ENCODE results near the gene CBX8. TPM values are rescaled to one million over a fixed set of nuclear protein-coding genes. Genes with fewer than 3 reads are reported as not detected.

CBX8 gene
- total RNA-seq, 1 donor from 2014 or later, result 1.4 TPM

DNA sequence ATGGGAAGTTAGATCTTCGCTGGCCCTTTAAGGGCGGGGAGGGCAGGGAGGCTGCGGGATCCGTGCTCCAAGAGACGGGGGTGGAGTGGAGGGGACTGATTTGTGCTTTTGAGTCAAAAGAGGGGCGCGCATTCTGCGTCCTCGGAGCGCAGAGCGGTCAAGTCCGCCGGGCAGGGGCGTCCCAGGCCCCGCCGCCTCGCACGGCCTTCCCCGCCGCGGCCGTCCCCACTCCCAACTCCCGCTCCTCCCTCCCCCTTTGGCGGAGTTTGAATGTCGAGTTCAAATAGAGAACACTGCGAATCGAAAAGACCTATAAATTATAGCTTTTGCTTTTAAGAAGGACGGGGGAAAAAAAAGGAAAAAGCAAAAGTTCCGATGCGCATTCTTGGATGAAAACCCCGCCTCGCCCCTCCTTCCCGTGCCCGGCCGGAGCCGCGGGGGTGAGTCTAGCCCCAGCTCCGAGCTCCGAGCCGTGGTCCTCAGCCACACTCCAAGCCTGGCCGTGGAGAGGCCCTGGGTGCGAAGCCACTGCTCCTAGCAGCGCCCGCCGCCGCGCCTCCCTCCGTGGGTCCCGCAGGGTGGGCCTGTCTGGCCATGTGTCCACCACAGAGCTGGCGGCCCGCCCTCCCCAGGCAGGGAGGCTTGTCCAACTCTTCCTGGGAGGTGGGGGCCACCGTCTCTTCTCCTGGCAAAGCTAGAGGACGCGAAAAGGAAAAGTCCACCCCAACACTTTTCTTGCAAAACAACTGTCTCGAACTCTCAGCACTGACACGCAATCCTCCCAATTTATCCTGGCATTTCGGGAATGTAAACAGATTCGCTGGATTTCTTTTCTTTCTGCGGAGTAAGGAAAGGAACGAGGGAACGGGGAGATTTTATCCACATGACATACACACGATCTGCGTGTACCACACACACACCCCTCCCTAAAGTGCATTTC is 3.6 kb downstream of the CBX8 start:
- DNase-seq (ENCODE audit: low read depth in 2 of 2), result no peak

GRCh38 chr17:79792341-79792871 is 4.5 kb downstream of the CBX8 start:
- no peak for DNase-seq (ENCODE audit: low read depth in 2 of 2)

- DNase-seq (ENCODE audit: low read depth in 2 of 2), result no peak
Observed at GRCh38 chr17:79791735-79792161, 5.1 kb downstream of the CBX8 start.

- DNase-seq (ENCODE audit: low read depth in 2 of 2), result no peak
Observed at GRCh38 chr17:79790805-79791734, 5.8 kb downstream of the CBX8 start.

- DNase-seq (ENCODE audit: low read depth in 2 of 2), result peak in 1 of 2 donors; percentile 41
Observed at GRCh38 chr17:79789943-79790804, 6.7 kb downstream of the CBX8 start.

DNA sequence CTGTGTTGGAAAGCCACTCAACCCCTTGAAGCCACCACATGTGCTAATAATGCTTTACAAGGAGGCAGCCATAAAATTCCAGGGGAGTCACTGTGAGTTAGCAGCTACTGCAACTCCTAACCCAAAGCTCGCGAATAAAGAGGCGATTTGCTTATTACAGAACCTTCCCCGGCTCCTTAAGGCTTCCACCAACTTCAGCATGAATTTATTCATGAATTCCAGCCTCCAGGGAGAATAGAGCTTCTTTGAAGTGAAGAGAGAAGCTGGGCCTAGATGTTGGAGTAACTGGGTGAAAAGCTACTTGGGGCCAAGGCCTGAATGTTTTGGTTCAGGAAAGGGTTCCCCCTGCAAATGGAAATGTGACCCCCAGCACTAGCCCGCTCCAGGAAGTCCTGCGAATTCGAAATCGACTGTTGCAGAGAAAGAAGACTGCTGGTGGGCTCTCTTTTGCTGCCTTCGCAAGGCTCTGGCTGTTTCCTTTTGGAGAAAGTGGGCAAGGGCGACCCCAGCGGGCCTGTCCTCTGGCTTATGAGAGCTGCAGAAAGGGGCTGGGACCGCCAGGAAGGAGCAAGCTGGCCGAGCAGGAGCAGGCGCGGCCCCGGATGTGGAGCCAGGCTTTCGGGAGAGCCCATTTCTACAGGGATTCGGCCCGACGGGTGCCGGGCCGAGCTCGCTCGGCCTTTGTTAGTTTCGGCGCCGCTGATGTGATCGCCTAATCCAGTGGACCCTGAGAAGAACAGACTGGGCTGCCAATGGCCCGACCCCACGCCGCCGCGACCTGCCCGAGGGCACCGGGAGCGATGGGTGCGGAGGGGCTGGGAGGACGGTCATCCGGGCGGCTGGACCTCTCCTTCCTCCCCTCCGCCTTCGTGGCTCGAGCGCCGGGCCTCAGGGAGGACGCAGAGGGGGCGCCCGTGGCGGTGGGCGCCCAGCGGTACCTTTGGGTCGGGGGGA is 7.6 kb downstream of the CBX8 start:
- DNase-seq (ENCODE audit: low read depth in 2 of 2), result no peak

DNA sequence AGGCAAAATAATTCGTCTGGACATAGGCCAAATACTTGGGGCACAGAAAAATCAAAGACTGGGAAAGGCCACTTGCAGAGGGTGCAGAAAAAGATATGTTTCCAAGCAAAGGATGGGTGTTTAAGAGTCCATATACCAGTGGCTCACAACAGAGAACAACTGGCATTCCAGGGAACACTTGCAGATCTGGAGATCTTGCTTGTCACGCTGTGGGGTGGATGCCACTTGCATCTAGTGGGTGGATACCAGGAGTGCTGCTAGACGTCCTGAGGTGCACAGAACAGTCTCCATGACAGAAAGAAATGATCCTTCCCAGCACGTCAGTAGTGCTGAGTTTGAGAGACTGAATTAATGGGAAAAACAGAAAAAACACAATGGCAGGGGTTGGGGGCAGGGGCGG is 8.4 kb downstream of the CBX8 start:
- DNase-seq (ENCODE audit: low read depth in 2 of 2), result no peak

DNA sequence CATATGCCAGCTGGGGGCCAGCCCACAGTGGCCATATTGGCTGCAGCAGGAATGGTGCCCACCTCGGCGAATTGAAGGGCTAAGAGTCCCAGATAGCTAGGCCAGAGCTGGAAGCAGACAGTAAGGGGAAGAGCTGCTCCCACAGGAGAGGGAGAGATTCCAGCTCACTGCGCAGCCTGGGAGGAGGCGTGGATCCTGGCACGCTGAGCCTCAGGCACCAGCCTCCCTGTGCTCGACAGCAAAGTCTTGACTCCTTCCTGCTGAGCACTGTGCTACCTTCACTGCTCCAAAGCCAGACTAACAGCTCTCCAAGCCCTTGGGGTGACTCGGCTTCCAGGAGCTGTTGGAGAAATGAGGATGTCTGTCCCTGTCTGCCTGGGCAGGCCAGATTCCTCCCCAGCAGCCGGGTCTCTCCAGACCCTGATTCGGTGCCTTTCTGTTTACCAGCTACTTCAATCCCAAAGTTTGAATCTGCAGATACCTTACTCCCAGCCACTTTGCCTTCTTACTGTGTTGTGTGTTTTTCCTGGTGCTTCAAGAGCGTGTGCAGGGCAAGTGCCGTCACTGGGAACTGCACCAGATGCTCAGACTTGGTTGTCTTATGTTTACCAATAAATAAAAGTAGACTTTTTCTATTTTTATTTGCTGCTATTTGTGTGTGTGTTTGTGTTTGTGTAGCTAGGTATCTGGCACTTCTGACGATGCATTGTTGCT is 9.8 kb downstream of the CBX8 start:
- no peak for DNase-seq (ENCODE audit: low read depth in 2 of 2)

- no peak for DNase-seq (ENCODE audit: low read depth in 2 of 2)
Observed at GRCh38 chr17:79785900-79786810, 10.7 kb downstream of the CBX8 start.

DNA sequence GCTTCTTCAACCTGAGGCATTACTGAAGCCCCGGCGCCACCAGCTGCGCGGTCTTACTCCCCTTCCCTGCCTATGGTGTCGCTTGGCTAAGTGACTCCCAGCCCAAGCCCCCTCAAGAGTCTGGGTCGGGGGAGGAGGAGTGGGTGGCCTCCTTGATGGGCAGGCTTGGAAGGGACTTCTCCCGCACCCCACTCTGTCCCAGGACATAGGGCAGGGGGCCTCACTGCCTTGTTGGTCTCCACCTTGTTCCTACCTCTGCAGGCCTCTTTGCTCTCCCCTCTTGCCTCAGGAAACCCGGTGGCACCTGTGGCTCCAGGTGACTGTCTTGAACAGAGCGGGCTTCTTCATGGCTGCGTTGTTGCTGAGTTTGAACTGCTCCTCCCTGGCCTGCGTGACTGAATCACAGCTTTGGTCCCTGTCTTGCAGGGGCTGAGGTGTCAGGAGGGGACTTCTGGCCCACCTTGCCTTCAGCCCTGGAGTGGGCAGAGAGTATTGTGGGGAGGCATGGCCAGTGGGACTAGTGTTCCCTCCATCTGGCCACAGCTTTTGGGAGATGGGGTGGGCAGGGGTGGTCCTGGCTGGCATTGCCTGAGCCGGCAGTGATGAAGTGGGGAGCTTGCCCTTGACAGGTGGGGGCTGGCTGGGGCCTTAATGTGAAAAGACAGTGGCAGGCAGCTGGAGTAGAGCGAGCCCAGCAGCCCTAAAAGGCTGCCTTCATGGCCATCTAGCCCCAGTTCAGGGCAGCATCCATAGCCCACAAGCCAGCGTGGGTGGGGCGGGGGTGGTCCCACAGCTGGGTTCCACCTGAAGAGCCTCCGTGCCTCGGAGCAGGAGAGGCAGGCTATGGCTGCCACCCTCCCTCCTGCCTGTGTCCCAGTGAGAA is 11.6 kb downstream of the CBX8 start:
- DNase-seq (ENCODE audit: low read depth in 2 of 2), result no peak

DNA sequence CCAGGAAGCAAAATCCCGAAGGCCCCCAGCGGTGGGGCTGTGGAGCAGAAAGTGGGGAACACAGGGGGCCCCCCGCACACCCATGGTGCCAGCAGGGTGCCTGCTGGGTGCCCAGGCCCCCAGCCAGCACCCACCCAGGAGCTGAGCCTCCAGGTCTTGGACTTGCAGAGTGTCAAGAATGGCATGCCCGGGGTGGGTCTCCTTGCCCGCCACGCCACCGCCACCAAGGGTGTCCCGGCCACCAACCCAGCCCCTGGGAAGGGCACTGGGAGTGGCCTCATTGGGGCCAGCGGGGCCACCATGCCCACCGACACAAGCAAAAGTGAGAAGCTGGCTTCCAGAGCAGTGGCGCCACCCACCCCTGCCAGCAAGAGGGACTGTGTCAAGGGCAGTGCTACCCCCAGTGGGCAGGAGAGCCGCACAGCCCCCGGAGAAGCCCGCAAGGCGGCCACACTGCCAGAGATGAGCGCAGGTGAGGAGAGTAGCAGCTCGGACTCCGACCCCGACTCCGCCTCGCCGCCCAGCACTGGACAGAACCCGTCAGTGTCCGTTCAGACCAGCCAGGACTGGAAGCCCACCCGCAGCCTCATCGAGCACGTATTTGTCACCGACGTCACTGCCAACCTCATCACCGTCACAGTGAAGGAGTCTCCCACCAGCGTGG is 12.4 kb downstream of the CBX8 start:
- DNase-seq (ENCODE audit: low read depth in 2 of 2), result no peak

DNA sequence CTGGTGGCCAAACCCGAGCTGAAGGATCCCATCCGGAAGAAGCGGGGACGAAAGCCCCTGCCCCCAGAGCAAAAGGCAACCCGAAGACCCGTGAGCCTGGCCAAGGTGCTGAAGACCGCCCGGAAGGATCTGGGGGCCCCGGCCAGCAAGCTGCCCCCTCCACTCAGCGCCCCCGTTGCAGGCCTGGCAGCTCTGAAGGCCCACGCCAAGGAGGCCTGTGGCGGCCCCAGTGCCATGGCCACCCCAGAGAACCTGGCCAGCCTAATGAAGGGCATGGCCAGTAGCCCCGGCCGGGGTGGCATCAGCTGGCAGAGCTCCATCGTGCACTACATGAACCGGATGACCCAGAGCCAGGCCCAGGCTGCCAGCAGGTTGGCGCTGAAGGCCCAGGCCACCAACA is 13.0 kb downstream of the CBX8 start:
- DNase-seq (ENCODE audit: low read depth in 2 of 2), result no peak

DNA sequence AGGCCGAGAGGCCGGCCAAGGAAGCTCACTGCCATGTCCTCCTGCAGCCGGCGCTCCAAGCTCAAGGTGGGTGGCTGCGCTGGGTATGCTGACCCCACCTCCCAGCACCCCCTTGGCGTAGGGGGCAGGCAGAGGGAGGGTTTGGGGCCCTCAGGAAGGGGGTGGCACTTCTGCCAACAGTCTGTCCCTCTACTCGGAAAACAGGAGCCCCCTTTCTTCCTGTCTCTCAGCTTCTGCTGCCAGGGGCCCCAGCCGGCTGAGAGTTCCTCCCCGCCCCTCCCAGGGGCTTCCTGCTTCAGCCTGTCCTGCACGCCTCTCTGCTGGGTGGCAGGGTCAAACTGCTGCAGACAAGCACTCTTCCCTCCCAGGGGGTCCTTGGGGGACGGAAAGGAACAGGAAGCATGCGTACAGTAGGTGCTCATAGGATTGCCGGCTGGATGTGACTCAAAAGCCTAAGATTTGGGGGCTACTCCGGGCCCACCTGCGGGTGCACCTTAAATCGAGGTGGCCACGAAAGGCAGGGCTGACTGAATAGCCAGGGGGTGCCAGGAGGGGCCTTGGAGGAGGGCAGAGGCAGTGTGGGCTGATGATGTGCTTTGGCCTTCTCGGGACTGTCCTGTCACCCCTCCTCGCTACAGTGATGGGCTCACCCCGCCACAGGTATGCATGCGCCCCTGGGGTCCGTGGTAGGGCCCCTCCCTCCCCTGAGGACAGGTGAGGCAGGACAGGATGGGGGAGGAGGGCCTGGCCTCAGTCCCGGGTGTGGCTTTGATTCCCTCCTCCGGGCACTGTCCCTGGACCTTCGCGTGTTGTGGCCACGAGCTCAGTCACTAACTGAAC is 14.9 kb downstream of the CBX8 start:
- no peak for DNase-seq (ENCODE audit: low read depth in 2 of 2)

DNA sequence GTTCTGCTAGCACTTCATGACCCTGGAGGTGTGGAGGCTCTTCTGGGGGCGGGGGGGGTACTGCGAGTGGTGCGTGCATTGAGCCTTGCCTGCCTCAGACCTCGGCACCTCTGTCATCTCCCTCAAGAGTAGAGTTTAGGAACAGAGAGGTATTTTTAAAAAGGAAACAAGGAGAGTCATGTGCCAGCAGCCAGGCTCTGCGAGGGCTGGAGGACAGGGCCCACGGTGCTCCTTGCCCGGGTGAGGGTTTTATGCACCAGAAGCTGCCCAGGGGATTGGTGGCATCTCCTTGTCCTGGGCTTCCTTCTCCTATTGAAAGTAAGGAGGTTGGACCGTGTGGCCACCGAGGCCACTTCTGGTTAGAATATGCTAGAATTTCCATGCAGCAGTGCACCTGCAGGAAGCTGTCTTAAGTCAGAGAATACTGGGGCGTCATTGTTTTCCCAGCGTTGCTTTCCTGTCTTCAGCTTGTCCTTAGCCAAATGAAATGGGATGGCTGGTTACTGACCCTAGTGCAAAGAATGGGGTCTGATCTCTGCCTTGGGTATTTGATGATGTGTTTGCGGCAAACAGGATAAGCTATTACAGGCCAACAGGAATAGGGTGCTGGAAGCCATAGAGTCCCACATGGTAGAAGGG is 15.7 kb downstream of the CBX8 start:
- DNase-seq (ENCODE audit: low read depth in 2 of 2), result no peak

Measured in dermis microvascular lymphatic vessel endothelial cell (primary cell).